IMR-90 (cell line): ENCODE data around the gene HDAC9. TPM values are rescaled to one million over a fixed set of nuclear protein-coding genes. Genes with fewer than 3 reads are reported as not detected.

Source experiments
- ATAC-seq: fragments of 200-7000 bp; cut with Tn5 transposase; 2 replicates; pipeline ENCODE4 v1.9.1; 2020; ENCODE audit warnings: low read depth, mild to moderate bottlenecking, moderate library complexity
- BruUV-seq: library from RNA; stranded (reverse); fragments of 400-500 nt; replicated peaks from 2 replicates; lab custom pipeline; 2021; lab: Mats Ljungman, UMichigan
- CTCF ChIA-PET: fragments of 300-600 bp; formaldehyde crosslinking; extraction: SDS; loops from one replicate; lab custom pipeline; 2021; ENCODE audit warnings: antibody characterized with exemption; lab: Yijun Ruan, JAX
- POLR2A ChIA-PET: fragments of 300-600 bp; sonication (Branson Sonifier 250); formaldehyde crosslinking; loops from one replicate; lab custom pipeline; 2022; ENCODE audit warnings: antibody characterized with exemption; ENCODE audit not compliant: unreplicated experiment; lab: Charles Lee
- DNase-seq: peaks from one replicate; pipeline ENCODE4 v3.0.0; 2013
- H2AFZ ChIP-seq: replicated peaks from 2 replicates; pipeline ENCODE3; 2013; ENCODE audit warnings: low read length, mild to moderate bottlenecking; ENCODE audit not compliant: poor library complexity
- H2AK5ac ChIP-seq: 2 replicates; pipeline ENCODE4 v1.6.1; 2013; ENCODE audit warnings: low read depth, low read length, inconsistent platforms
- H2AK9ac ChIP-seq: replicated peaks from 2 replicates; pipeline ENCODE3; 2013; ENCODE audit warnings: mild to moderate bottlenecking, low read depth, low read length, moderate library complexity; ENCODE audit not compliant: poor library complexity
- H2BK120ac ChIP-seq: 2 replicates; pipeline ENCODE4 v1.6.1; 2013; ENCODE audit warnings: low read depth, low read length, inconsistent platforms
- H2BK15ac ChIP-seq: 3 replicates; pipeline ENCODE4 v1.6.1; 2013; ENCODE audit warnings: low read depth, low read length, inconsistent platforms
- H2BK20ac ChIP-seq: 2 replicates; pipeline ENCODE4 v1.6.1; 2013; ENCODE audit warnings: low read depth, mild to moderate bottlenecking, inconsistent platforms, low read length, moderate library complexity
- H2BK5ac ChIP-seq: 2 replicates; pipeline ENCODE4 v1.6.1; 2013; ENCODE audit warnings: mild to moderate bottlenecking, low read depth, low read length, inconsistent platforms; ENCODE audit not compliant: poor library complexity, severe bottlenecking
- H3K14ac ChIP-seq: replicated peaks from 2 replicates; pipeline ENCODE4 v1.6.1; 2013; ENCODE audit warnings: low read depth, low read length, inconsistent platforms
- H3K18ac ChIP-seq: 2 replicates; pipeline ENCODE4 v1.6.1; 2013; ENCODE audit warnings: low read depth, low read length, control low read depth
- H3K23ac ChIP-seq: 2 replicates; pipeline ENCODE4 v1.6.1; 2013; ENCODE audit warnings: low read depth, low read length, inconsistent platforms
- H3K27ac ChIP-seq: 2 replicates; pipeline ENCODE4 v1.5.1; 2013; ENCODE audit warnings: mild to moderate bottlenecking, control low read depth, low read length; ENCODE audit not compliant: insufficient read depth
- H3K27me3 ChIP-seq: 2 replicates; pipeline ENCODE4 v1.6.1; 2013; ENCODE audit warnings: low read length; ENCODE audit not compliant: control insufficient read depth, insufficient read depth
- H3K36me3 ChIP-seq: 2 replicates; pipeline ENCODE4 v1.6.1; 2013; ENCODE audit warnings: low read length, mixed read lengths; ENCODE audit not compliant: control insufficient read depth, insufficient read depth
- H3K4ac ChIP-seq: 2 replicates; pipeline ENCODE4 v1.6.1; 2013; ENCODE audit warnings: low read depth, low read length, inconsistent platforms
- H3K4me1 ChIP-seq: 2 replicates; pipeline ENCODE4 v1.6.1; 2013; ENCODE audit warnings: low read length, mixed read lengths; ENCODE audit not compliant: control insufficient read depth, insufficient read depth
- H3K4me2 ChIP-seq: 2 replicates; pipeline ENCODE4 v1.6.1; 2013; ENCODE audit warnings: low read depth, mild to moderate bottlenecking, control low read depth, low read length, moderate library complexity
- H3K4me3 ChIP-seq: 2 replicates; pipeline ENCODE4 v1.5.1; 2013; ENCODE audit warnings: low read depth, mild to moderate bottlenecking, control low read depth, low read length, moderate library complexity; ENCODE audit not compliant: insufficient read depth
- H3K56ac ChIP-seq: 2 replicates; pipeline ENCODE4 v1.6.1; 2013; ENCODE audit warnings: low read length, inconsistent platforms; ENCODE audit not compliant: insufficient read depth; ENCODE audit errors: extremely low read depth
- H3K79me1 ChIP-seq, 2 experiments: 2 replicates each; pipeline ENCODE4 v1.6.1; 2013; ENCODE audit warnings: low read length in 2 of 2, inconsistent platforms in 1 of 2, low read depth in 1 of 2
- H3K9ac ChIP-seq: 2 replicates; pipeline ENCODE4 v1.6.1; 2013; ENCODE audit warnings: low read depth, low read length, control low read depth
- H3K9me1 ChIP-seq: 2 replicates; pipeline ENCODE4 v1.6.1; 2013; ENCODE audit warnings: low read length, inconsistent platforms; ENCODE audit not compliant: insufficient read depth
- H3K9me3 ChIP-seq: 2 replicates; pipeline ENCODE4 v1.6.1; 2013; ENCODE audit warnings: low read length; ENCODE audit not compliant: control insufficient read depth, insufficient read depth
- H4K20me1 ChIP-seq: 2 replicates; pipeline ENCODE4 v1.6.1; 2013; ENCODE audit warnings: low read length, inconsistent platforms; ENCODE audit not compliant: insufficient read depth
- H4K5ac ChIP-seq: 2 replicates; pipeline ENCODE4 v1.6.1; 2013; ENCODE audit warnings: mild to moderate bottlenecking, low read depth, low read length, control low read depth
- H4K8ac ChIP-seq, 2 experiments: 2 replicates each; pipeline ENCODE4 v1.6.1; 2013; ENCODE audit warnings: low read depth in 2 of 2, low read length in 2 of 2, control low read depth in 1 of 2, inconsistent platforms in 1 of 2
- H4K91ac ChIP-seq: 2 replicates; pipeline ENCODE4 v1.6.1; 2013; ENCODE audit warnings: low read depth, low read length, inconsistent platforms; ENCODE audit not compliant: insufficient read depth
- MAFK ChIP-seq: IDR thresholded peaks from 2 replicates; pipeline ENCODE4 v1.6.1; 2012; ENCODE audit warnings: low read depth, low read length, improper control_type of control experiment
- RAD21 ChIP-seq: IDR thresholded peaks from 2 replicates; pipeline ENCODE4 v1.6.1; 2012; ENCODE audit warnings: low read length, improper control_type of control experiment
- RCOR1 ChIP-seq: IDR thresholded peaks from 2 replicates; pipeline ENCODE4 v1.6.1; 2012; ENCODE audit warnings: mild to moderate bottlenecking, low read length, improper control_type of control experiment; ENCODE audit not compliant: insufficient replicate concordance
- WGBS, 2 experiments: methylation state at CpG; one replicate each; pipeline versions ENCODE4 v1.1.5 to v1.1.7; 2013; ENCODE audit warnings: missing lambda C conversion rate in 2 of 2; ENCODE audit not compliant: insufficient read length in 1 of 2; ENCODE audit errors: extremely low coverage in 2 of 2; 5-methylcytosine and 5-hydroxymethylcytosine counted together
- dilution Hi-C: fragments of 300-500 bp; cut with HindIII; formaldehyde crosslinking; loops from one replicate; pipeline ENCODE4 v1.14.3; 2018; ENCODE audit warnings: low sequenced_read_pairs; ENCODE audit not compliant: unreplicated experiment
- in situ Hi-C: fragments of 300-500 bp; cut with MboI; formaldehyde crosslinking; loops from 3 replicates; pipeline ENCODE4 v1.14.3; 2019; ENCODE audit warnings: low sequenced_read_pairs, inconsistent platforms, mixed read lengths
- intact Hi-C: fragments of 100-400 bp; cut with micrococcal nuclease; formaldehyde crosslinking; loops from 2 replicates; pipeline ENCODE4 v1.10.0; 2022
- polyA plus RNA-seq, 3 experiments: library from polyadenylated mRNA; depleted of rRNA; stranded (reverse); fragments of >200 nt; gene quantifications; 2 replicates each; pipeline ENCODE4 v1.2.3, GENCODE V29; 2012; ENCODE audit warnings: low replicate concordance in 1 of 3
- total RNA-seq: library from RNA; depleted of rRNA; stranded (reverse); fragments of >200 nt; gene quantifications from 2 replicates; pipeline ENCODE4 v1.2.3, GENCODE V29; 2012
- TF ChIP-seq, protein P1 (sequence below): fragments of 150-350 bp; IDR thresholded peaks from 2 replicates; pipeline ENCODE4 v1.6.1; 2016; ENCODE audit warnings: low read depth, mild to moderate bottlenecking, low read length, moderate library complexity, borderline replicate concordance

The HDAC9 gene
- total and polyA plus RNA-seq, 2 of the 4 experiments (the other 2 are of a cell fraction) = 4.3 to 24.7 TPM

DNA sequence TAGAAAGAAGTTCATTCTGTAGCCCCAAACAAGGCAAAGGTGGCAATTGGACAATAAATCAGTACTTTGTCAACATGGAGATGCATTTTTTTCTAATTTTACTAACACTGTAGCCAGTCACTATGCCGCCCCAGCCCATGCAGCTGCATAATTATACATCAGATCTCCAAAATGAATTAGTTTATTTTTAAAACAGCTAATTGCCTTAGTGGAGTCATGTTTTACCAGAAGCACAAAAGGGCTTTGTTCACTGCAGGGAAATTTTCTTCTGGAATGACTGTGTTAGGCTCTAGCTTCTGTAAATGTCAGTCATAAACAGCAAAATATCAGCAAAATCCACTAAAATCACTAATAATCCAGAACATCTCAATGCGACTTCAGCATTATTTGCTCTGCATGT is 20.1 kb upstream of the HDAC9 start:
- H3K79me1 ChIP-seq = no peaks in the 10 kb centered on the region
- H3K56ac ChIP-seq = no peak overlapping the region
- H2BK5ac ChIP-seq = no peak overlapping the region
- no peak overlapping the region for H2AFZ ChIP-seq
- CTCF ChIA-PET = no interaction called here
- in situ Hi-C loops = no loop called here
- H2AK9ac ChIP-seq = no peak overlapping the region
- BruUV-seq = no TSS peak
- dilution Hi-C loops = no loop called here
- POLR2A ChIA-PET = no interaction called here
- H3K9ac ChIP-seq = no peak overlapping the region
- no peak overlapping the region for H2BK120ac ChIP-seq
- H4K5ac ChIP-seq = no peak overlapping the region
- no peaks in the 10 kb centered on the region for H3K36me3 ChIP-seq
- H3K4ac ChIP-seq = no peak overlapping the region
- H3K27ac ChIP-seq = no peak overlapping the region
- no peaks in the 10 kb centered on the region for H4K20me1 ChIP-seq
- no peaks in the 10 kb centered on the region for H3K9me1 ChIP-seq
- no peak overlapping the region for H3K18ac ChIP-seq
- no peak overlapping the region for H4K8ac ChIP-seq
- no peak overlapping the region for H3K4me2 ChIP-seq
- H2BK15ac ChIP-seq = no peak overlapping the region
- ATAC-seq (no peak), DNase-seq (no peak)
- no peaks in the 10 kb centered on the region for H3K4me1 ChIP-seq
- H2AK5ac ChIP-seq = no peak overlapping the region
- no peak overlapping the region for H2BK20ac ChIP-seq
- no peaks in the 10 kb centered on the region for H3K27me3 ChIP-seq
- no peak overlapping the region for H4K91ac ChIP-seq
- TF ChIP-seq RCOR1 (no peak), MAFK (no peak), RAD21 (no peak)
- TF ChIP-seq, protein P1, sequence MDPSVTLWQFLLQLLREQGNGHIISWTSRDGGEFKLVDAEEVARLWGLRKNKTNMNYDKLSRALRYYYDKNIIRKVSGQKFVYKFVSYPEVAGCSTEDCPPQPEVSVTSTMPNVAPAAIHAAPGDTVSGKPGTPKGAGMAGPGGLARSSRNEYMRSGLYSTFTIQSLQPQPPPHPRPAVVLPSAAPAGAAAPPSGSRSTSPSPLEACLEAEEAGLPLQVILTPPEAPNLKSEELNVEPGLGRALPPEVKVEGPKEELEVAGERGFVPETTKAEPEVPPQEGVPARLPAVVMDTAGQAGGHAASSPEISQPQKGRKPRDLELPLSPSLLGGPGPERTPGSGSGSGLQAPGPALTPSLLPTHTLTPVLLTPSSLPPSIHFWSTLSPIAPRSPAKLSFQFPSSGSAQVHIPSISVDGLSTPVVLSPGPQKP = no peak
- intact Hi-C loops = no loop called here
- no peak overlapping the region for H3K14ac ChIP-seq
- whole genome bisulfite sequencing, 2 experiments = no CpG with 5 or more reads among the region's 2 CpGs
- H3K9me3 ChIP-seq = no peaks in the 10 kb centered on the region
- no peak overlapping the region for H3K4me3 ChIP-seq
- H3K23ac ChIP-seq = no peak overlapping the region
